IMR-90 (cell line): ENCODE data around the gene CHIT1. TPM values are rescaled to one million over a fixed set of nuclear protein-coding genes. Genes with fewer than 3 reads are reported as not detected.

ENCODE experiments used
- ATAC-seq: fragments of 200-7000 bp; cut with Tn5 transposase; 2 replicates; pipeline ENCODE4 v1.9.1; 2020; ENCODE audit warnings: low read depth, mild to moderate bottlenecking, moderate library complexity
- BruUV-seq: library from RNA; stranded (reverse); fragments of 400-500 nt; replicated peaks from 2 replicates; lab custom pipeline; 2021; lab: Mats Ljungman, UMichigan
- CTCF ChIA-PET: fragments of 300-600 bp; formaldehyde crosslinking; extraction: SDS; loops from one replicate; lab custom pipeline; 2021; ENCODE audit warnings: antibody characterized with exemption; lab: Yijun Ruan, JAX
- POLR2A ChIA-PET: fragments of 300-600 bp; sonication (Branson Sonifier 250); formaldehyde crosslinking; loops from one replicate; lab custom pipeline; 2022; ENCODE audit warnings: antibody characterized with exemption; ENCODE audit not compliant: unreplicated experiment; lab: Charles Lee
- DNase-seq: peaks from one replicate; pipeline ENCODE4 v3.0.0; 2013
- H2AFZ ChIP-seq: replicated peaks from 2 replicates; pipeline ENCODE3; 2013; ENCODE audit warnings: low read length, mild to moderate bottlenecking; ENCODE audit not compliant: poor library complexity
- H2AK5ac ChIP-seq: 2 replicates; pipeline ENCODE4 v1.6.1; 2013; ENCODE audit warnings: low read depth, low read length, inconsistent platforms
- H2AK9ac ChIP-seq: replicated peaks from 2 replicates; pipeline ENCODE3; 2013; ENCODE audit warnings: mild to moderate bottlenecking, low read depth, low read length, moderate library complexity; ENCODE audit not compliant: poor library complexity
- H2BK120ac ChIP-seq: 2 replicates; pipeline ENCODE4 v1.6.1; 2013; ENCODE audit warnings: low read depth, low read length, inconsistent platforms
- H2BK15ac ChIP-seq: 3 replicates; pipeline ENCODE4 v1.6.1; 2013; ENCODE audit warnings: low read depth, low read length, inconsistent platforms
- H2BK20ac ChIP-seq: 2 replicates; pipeline ENCODE4 v1.6.1; 2013; ENCODE audit warnings: low read depth, mild to moderate bottlenecking, inconsistent platforms, low read length, moderate library complexity
- H2BK5ac ChIP-seq: 2 replicates; pipeline ENCODE4 v1.6.1; 2013; ENCODE audit warnings: mild to moderate bottlenecking, low read depth, low read length, inconsistent platforms; ENCODE audit not compliant: poor library complexity, severe bottlenecking
- H3K14ac ChIP-seq: replicated peaks from 2 replicates; pipeline ENCODE4 v1.6.1; 2013; ENCODE audit warnings: low read depth, low read length, inconsistent platforms
- H3K18ac ChIP-seq: 2 replicates; pipeline ENCODE4 v1.6.1; 2013; ENCODE audit warnings: low read depth, low read length, control low read depth
- H3K23ac ChIP-seq: 2 replicates; pipeline ENCODE4 v1.6.1; 2013; ENCODE audit warnings: low read depth, low read length, inconsistent platforms
- H3K27ac ChIP-seq: 2 replicates; pipeline ENCODE4 v1.5.1; 2013; ENCODE audit warnings: mild to moderate bottlenecking, control low read depth, low read length; ENCODE audit not compliant: insufficient read depth
- H3K27me3 ChIP-seq: 2 replicates; pipeline ENCODE4 v1.6.1; 2013; ENCODE audit warnings: low read length; ENCODE audit not compliant: control insufficient read depth, insufficient read depth
- H3K36me3 ChIP-seq: 2 replicates; pipeline ENCODE4 v1.6.1; 2013; ENCODE audit warnings: low read length, mixed read lengths; ENCODE audit not compliant: control insufficient read depth, insufficient read depth
- H3K4ac ChIP-seq: 2 replicates; pipeline ENCODE4 v1.6.1; 2013; ENCODE audit warnings: low read depth, low read length, inconsistent platforms
- H3K4me1 ChIP-seq: 2 replicates; pipeline ENCODE4 v1.6.1; 2013; ENCODE audit warnings: low read length, mixed read lengths; ENCODE audit not compliant: control insufficient read depth, insufficient read depth
- H3K4me2 ChIP-seq: 2 replicates; pipeline ENCODE4 v1.6.1; 2013; ENCODE audit warnings: low read depth, mild to moderate bottlenecking, control low read depth, low read length, moderate library complexity
- H3K4me3 ChIP-seq: 2 replicates; pipeline ENCODE4 v1.5.1; 2013; ENCODE audit warnings: low read depth, mild to moderate bottlenecking, control low read depth, low read length, moderate library complexity; ENCODE audit not compliant: insufficient read depth
- H3K56ac ChIP-seq: 2 replicates; pipeline ENCODE4 v1.6.1; 2013; ENCODE audit warnings: low read length, inconsistent platforms; ENCODE audit not compliant: insufficient read depth; ENCODE audit errors: extremely low read depth
- H3K79me1 ChIP-seq, 2 experiments: 2 replicates each; pipeline ENCODE4 v1.6.1; 2013; ENCODE audit warnings: low read length in 2 of 2, inconsistent platforms in 1 of 2, low read depth in 1 of 2
- H3K9ac ChIP-seq: 2 replicates; pipeline ENCODE4 v1.6.1; 2013; ENCODE audit warnings: low read depth, low read length, control low read depth
- H3K9me1 ChIP-seq: 2 replicates; pipeline ENCODE4 v1.6.1; 2013; ENCODE audit warnings: low read length, inconsistent platforms; ENCODE audit not compliant: insufficient read depth
- H3K9me3 ChIP-seq: 2 replicates; pipeline ENCODE4 v1.6.1; 2013; ENCODE audit warnings: low read length; ENCODE audit not compliant: control insufficient read depth, insufficient read depth
- H4K20me1 ChIP-seq: 2 replicates; pipeline ENCODE4 v1.6.1; 2013; ENCODE audit warnings: low read length, inconsistent platforms; ENCODE audit not compliant: insufficient read depth
- H4K5ac ChIP-seq: 2 replicates; pipeline ENCODE4 v1.6.1; 2013; ENCODE audit warnings: mild to moderate bottlenecking, low read depth, low read length, control low read depth
- H4K8ac ChIP-seq, 2 experiments: 2 replicates each; pipeline ENCODE4 v1.6.1; 2013; ENCODE audit warnings: low read depth in 2 of 2, low read length in 2 of 2, control low read depth in 1 of 2, inconsistent platforms in 1 of 2
- H4K91ac ChIP-seq: 2 replicates; pipeline ENCODE4 v1.6.1; 2013; ENCODE audit warnings: low read depth, low read length, inconsistent platforms; ENCODE audit not compliant: insufficient read depth
- BHLHE40 ChIP-seq: fragments of 150-350 bp; IDR thresholded peaks from 2 replicates; pipeline ENCODE4 v1.6.1; 2016; ENCODE audit warnings: mild to moderate bottlenecking, low read depth, low read length
- CEBPB ChIP-seq: IDR thresholded peaks from 2 replicates; pipeline ENCODE4 v1.6.1; 2012; ENCODE audit warnings: low read depth, low read length, improper control_type of control experiment
- CHD1 ChIP-seq: IDR thresholded peaks from 2 replicates; pipeline ENCODE4 v1.6.1; 2012; ENCODE audit warnings: low read depth, low read length, improper control_type of control experiment
- ELK1 ChIP-seq: fragments of 150-350 bp; IDR thresholded peaks from 2 replicates; pipeline ENCODE4 v1.6.1; 2016; ENCODE audit warnings: low read depth, mild to moderate bottlenecking, low read length, moderate library complexity, borderline replicate concordance
- MAZ ChIP-seq: IDR thresholded peaks from 2 replicates; pipeline ENCODE4 v1.6.1; 2012; ENCODE audit warnings: low read depth, mild to moderate bottlenecking, low read length, improper control_type of control experiment, moderate library complexity, borderline replicate concordance
- MXI1 ChIP-seq: IDR thresholded peaks from 2 replicates; pipeline ENCODE4 v1.6.1; 2012; ENCODE audit warnings: low read depth, mild to moderate bottlenecking, low read length, moderate library complexity, borderline replicate concordance
- POLR2A ChIP-seq: IDR thresholded peaks from 2 replicates; pipeline ENCODE4 v1.6.1; 2012; ENCODE audit warnings: mild to moderate bottlenecking, low read depth, low read length
- RAD21 ChIP-seq: IDR thresholded peaks from 2 replicates; pipeline ENCODE4 v1.6.1; 2012; ENCODE audit warnings: low read length, improper control_type of control experiment
- RFX5 ChIP-seq: IDR thresholded peaks from 2 replicates; pipeline ENCODE4 v1.8.0; 2012; ENCODE audit warnings: low read depth, mild to moderate bottlenecking, low read length, moderate library complexity
- SMC3 ChIP-seq: fragments of 150-350 bp; IDR thresholded peaks from 2 replicates; pipeline ENCODE4 v1.6.1; 2016; ENCODE audit warnings: low read depth, mild to moderate bottlenecking, antibody characterized with exemption, low read length, moderate library complexity
- WGBS, 2 experiments: methylation state at CpG; one replicate each; pipeline versions ENCODE4 v1.1.5 to v1.1.7; 2013; ENCODE audit warnings: missing lambda C conversion rate in 2 of 2; ENCODE audit not compliant: insufficient read length in 1 of 2; ENCODE audit errors: extremely low coverage in 2 of 2; 5-methylcytosine and 5-hydroxymethylcytosine counted together
- dilution Hi-C: fragments of 300-500 bp; cut with HindIII; formaldehyde crosslinking; loops from one replicate; pipeline ENCODE4 v1.14.3; 2018; ENCODE audit warnings: low sequenced_read_pairs; ENCODE audit not compliant: unreplicated experiment
- in situ Hi-C: fragments of 300-500 bp; cut with MboI; formaldehyde crosslinking; loops from 3 replicates; pipeline ENCODE4 v1.14.3; 2019; ENCODE audit warnings: low sequenced_read_pairs, inconsistent platforms, mixed read lengths
- intact Hi-C: fragments of 100-400 bp; cut with micrococcal nuclease; formaldehyde crosslinking; loops from 2 replicates; pipeline ENCODE4 v1.10.0; 2022
- polyA plus RNA-seq, 3 experiments: library from polyadenylated mRNA; depleted of rRNA; stranded (reverse); fragments of >200 nt; gene quantifications; 2 replicates each; pipeline ENCODE4 v1.2.3, GENCODE V29; 2012; ENCODE audit warnings: low replicate concordance in 1 of 3
- total RNA-seq: library from RNA; depleted of rRNA; stranded (reverse); fragments of >200 nt; gene quantifications from 2 replicates; pipeline ENCODE4 v1.2.3, GENCODE V29; 2012
- TF ChIP-seq, protein P1 (sequence below): fragments of 150-350 bp; IDR thresholded peaks from 2 replicates; pipeline ENCODE4 v1.6.1; 2017; ENCODE audit warnings: mild to moderate bottlenecking, antibody characterized with exemption, low read length, low read depth

The CHIT1 gene
- total and polyA plus RNA-seq, 2 of the 4 experiments (the other 2 are of a cell fraction): not detected

GRCh38 chr1:203189951-203190352 is 39.5 kb downstream of the CHIT1 start:
- WGBS, 2 experiments: 47% methylated on average over 2 of the region's 7 CpGs; no CpG with 5 or more reads in 1 of the 2 experiments
- in situ Hi-C loops (no loop called here), intact Hi-C loops (no loop called here), dilution Hi-C loops (no loop called here)
- Histone ChIP-seq H2BK15ac (no peak overlapping the region), H4K20me1 (no peaks in the 10 kb centered on the region), H3K4me1 (peaks cover 3% of the 10 kb centered on the region; the same call in 1 of the 2 replicates), H3K9me3 (no peaks in the 10 kb centered on the region), H3K36me3 (no peaks in the 10 kb centered on the region), H3K4me2 (no peak overlapping the region), H3K4ac (no peak overlapping the region), H3K27me3 (peaks cover 20% of the 10 kb centered on the region), H3K79me1 (no peaks in the 10 kb centered on the region), H2AK9ac (no peak overlapping the region), H3K14ac (no peak overlapping the region), H3K4me3 (no peak overlapping the region), H3K9me1 (no peaks in the 10 kb centered on the region), H2BK120ac (no peak overlapping the region), H3K18ac (no peak overlapping the region), H4K5ac (no peak overlapping the region), H3K27ac (no peak overlapping the region), H2BK5ac (no peak overlapping the region), H2BK20ac (no peak overlapping the region), H4K8ac (no peak overlapping the region), H3K56ac (no peak overlapping the region), H2AFZ (no peak overlapping the region), H3K9ac (no peak overlapping the region), H3K23ac (no peak overlapping the region), H2AK5ac (no peak overlapping the region), H4K91ac (no peak overlapping the region; the same call in 1 of the 2 replicates)
- TF ChIP-seq MXI1: no peak
- no peak for TF ChIP-seq BHLHE40
- no peak for TF ChIP-seq CEBPB
- TF ChIP-seq, protein P1, sequence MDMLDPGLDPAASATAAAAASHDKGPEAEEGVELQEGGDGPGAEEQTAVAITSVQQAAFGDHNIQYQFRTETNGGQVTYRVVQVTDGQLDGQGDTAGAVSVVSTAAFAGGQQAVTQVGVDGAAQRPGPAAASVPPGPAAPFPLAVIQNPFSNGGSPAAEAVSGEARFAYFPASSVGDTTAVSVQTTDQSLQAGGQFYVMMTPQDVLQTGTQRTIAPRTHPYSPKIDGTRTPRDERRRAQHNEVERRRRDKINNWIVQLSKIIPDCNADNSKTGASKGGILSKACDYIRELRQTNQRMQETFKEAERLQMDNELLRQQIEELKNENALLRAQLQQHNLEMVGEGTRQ: no peak
- no peak for TF ChIP-seq POLR2A
- no peak for TF ChIP-seq RAD21
- no peak for TF ChIP-seq CHD1
- TF ChIP-seq ELK1: no peak
- no peak for TF ChIP-seq SMC3
- no peak for TF ChIP-seq MAZ
- TF ChIP-seq RFX5: no peak
- BruUV-seq: no TSS peak
- ATAC-seq: peak; percentile 75
- CTCF ChIA-PET: no interaction called here
- DNase-seq: peak; percentile 15
- POLR2A ChIA-PET: no interaction called here
